GDM1 (cell line): ENCODE measurements around the gene ADGRA3.

Experiments used
- DNase-seq: peaks from one replicate; lab custom pipeline; 2025; lab: John Stamatoyannopoulos, UW

Gene ADGRA3

DNA sequence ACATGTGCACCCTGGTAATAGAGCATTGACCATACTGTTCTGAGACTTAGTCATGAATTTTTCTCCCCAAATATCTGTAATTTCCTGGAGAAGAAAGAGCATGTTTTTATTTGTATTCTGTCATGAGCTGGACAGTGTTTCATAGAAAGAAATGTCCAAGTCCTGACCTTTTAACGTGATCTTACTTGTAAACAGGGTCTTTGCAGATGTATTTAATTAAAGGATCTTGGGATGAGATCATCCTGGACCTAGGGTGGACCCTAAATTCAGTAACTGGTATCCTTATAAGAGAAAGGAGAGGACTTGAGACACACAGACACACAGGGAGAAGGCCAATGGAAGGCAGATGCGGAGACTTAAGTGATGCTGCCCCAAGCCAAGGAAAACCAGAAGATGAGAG is 3.6 kb downstream of the ADGRA3 start:
- no peak for DNase-seq

DNA sequence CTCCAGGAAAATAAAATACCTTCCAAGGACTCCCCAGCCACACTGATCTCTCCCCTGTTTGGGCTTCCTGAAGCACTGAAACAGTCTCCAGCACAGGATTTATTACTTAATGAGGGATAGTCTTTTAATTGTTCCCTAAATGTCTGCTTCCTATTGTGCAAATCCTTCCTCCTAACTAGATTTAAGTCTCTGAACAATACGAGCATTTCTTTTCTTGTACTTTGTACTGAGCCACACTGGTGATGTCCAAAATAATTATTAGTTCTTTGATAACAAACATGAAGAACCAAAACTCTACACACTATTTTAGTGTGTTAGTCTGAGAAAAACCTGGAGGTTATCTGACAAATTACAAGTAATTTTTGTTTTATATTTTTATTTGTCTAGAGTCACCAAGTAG is 5.1 kb downstream of the ADGRA3 start:
- no peak for DNase-seq

DNA sequence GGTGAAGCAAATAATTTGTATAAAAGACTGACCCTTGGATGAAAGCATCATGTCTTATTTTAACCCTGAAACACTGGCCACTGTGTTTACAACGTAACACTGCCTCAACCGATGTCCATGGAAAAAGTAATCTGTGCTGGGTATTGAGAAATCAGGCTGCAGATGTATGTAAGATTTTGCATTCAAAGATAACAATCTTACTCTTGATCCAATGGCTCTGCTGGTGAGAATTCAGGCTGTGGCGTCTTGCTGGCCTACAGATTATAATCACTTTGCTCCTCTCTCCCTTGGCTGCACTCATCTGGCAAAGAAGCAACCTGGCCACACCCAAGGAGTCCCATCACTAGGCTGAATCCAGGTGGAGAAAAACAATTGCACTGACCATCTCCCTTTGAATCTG is 7.5 kb downstream of the ADGRA3 start:
- DNase-seq = no peak

DNA sequence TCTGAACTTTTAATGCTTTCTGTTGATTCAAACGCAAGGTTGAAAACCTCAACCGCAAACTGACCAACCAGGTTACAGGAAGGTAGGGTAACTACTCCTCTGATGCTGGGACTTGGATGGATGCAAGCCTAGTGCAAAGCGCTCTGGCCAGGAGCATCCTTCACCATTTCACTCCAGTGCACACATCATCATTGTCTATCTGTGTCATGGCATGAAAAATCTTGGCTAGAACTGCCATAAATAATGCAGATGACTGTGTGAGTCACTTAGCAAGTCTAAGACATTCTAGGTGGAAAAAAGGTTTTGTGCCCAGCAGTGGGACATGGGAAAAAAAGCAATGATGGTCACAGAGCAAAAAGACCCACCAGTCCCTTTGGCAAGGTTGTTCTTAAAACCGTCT is 10.9 kb downstream of the ADGRA3 start:
- DNase-seq = no peak

DNA sequence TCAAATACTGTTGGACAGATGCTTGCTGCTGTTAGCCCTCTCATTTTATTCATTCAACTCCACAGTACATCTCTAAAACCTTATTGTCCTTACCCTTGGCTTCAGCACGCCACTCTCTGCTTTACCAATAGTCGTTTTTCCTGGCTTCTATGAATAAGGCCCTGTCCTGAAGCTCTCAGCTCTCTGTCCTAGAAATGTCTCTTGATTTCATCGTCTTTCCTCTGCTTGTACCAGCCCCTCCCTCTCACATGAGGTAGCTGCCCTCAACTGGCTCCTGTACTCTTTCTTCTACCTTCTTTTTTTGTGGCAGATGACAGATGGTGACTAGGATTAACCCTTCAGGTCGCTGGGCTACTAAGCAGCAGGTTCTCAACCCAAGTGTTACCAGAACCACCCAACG is 11.4 kb downstream of the ADGRA3 start:
- DNase-seq = no peak

DNA sequence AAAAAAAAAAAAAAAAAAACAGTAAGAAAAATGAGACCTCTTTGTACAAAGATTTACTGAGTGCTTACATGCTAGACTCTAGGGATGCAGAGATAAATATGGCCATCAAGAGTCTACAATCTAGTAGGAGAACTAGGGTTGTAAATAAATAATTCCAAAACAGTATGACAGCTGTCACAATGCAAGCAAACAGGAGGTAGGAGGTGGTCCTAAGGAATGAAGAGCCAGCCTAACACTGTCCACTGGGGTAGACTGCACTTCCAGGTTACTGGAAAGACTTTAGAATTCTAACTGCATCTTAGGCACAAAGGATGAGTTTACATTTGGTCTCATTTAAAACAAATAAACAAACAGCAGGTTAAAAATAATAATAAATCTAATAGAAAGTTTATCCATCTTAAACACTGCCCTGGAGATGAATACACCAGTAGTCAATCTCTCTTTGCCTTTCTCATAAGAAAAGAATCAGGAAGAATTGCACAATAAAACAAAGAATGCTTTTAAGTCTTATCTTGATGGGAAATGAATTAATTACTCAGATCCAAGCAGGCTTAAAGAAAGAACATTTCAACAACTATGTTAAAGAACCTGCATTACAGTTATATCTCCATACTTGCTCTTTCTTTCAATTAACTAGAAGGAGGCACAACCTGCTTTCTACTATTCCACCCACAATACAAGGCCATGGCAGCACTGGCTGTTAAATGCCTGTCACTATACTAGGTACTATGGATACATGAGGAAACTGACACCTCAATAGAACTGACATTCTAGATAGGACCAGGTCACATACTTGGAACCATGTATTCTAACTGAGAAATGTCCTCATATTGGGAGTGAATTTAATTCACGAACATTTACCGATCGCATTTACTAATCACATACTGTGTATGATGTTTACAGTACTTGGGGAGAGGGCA is 12.7 kb downstream of the ADGRA3 start:
- no peak for DNase-seq

DNA sequence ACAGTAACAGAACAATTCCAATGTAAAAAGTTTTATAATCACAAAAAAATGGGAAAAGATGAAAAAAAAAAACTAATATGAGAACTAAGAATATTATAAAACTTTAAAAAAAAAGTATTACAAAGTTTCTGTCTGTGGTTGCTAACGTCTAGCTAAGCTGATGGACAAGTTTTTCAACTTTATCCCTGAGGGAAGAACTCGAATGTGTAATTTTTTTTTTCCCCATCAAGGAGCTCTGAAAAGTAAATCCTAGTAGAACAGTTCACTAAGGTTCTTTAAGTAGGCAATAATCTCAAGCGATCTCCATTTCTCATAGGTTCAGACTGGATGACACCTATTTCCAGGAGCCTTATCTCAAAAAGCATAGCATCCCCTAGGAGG is 14.2 kb downstream of the ADGRA3 start:
- no peak for DNase-seq

DNA sequence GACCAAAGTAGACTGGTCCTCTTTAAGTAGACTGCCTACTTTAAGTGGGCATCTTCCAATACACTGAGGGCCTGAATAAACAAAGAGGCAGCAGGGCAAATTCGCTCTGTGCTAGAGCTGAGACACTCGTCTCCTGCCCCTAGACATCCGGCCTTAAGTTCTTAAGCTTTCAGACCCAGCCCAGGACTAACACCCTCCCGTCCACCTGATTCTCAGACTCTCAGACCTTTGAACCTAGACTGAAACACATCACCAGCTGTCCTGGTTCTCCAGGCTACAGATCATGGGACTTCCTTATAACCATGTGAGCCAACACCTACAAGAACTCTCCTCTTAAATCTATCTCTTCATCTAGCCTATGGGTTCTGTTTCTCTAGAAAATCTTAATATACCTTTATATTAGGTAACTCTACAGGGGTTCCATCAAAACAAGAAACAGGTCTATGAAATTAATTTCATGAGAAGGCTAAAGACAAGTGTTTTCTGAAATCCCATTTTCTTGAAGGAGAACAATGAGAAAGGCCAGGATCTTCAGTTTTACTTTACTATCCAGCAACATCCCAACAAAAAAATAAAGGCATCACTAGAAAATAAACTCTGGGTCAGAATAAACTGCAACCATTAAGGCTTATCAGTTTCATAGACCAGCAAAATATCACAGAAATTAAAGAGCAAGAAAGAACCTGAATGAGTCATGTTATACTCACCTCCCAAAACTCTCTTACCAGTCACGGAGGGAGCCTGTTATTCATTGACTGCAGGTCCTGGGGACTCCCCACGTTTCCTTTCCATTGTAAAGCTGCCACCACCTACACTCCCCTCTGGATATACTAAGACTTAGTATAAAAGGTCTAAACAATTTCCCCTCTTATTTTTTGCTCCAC is 14.8 kb downstream of the ADGRA3 start:
- no peak for DNase-seq

DNA sequence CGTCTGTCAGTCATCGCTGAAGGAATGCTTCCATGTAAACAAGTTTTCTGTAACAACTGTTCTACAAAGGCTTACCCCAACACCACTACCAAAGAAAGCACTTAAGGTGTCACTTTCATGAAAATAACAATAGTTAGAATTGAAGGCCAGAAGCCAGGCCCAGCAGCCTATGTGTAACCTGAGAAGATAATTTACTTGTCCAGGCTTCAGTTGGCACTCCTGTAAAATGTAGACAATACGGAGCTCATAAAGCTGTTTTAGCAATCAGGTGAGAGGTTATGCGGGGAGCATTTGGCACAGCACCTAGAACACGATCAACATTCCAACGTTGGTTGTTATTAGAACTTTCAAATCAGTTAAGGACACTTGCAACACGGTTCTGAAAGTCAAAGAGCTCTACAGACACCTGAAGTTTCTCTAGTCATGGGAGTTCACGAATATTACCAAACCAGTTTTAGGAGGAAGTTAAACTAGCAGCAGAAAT is 15.7 kb downstream of the ADGRA3 start:
- DNase-seq = no peak

DNA sequence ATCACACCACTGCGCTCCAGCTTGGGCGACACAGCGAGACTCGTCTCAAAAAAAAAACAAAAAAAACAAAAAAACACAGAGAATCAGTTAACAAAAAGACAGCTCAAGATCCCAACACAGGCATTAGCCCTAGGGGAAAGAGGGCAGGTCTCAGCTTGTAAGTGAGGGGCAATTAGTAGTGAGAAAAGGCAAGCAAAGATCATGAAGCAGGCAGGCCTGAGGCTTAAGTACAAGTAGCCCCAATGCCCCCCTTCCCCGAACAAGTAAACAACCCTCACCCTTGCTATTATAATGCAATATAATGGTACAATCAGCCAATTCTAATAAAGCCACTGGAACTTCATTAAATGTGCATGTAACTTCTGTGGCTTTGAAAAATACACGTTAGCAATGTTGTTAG is 17.0 kb downstream of the ADGRA3 start:
- no peak for DNase-seq

DNA sequence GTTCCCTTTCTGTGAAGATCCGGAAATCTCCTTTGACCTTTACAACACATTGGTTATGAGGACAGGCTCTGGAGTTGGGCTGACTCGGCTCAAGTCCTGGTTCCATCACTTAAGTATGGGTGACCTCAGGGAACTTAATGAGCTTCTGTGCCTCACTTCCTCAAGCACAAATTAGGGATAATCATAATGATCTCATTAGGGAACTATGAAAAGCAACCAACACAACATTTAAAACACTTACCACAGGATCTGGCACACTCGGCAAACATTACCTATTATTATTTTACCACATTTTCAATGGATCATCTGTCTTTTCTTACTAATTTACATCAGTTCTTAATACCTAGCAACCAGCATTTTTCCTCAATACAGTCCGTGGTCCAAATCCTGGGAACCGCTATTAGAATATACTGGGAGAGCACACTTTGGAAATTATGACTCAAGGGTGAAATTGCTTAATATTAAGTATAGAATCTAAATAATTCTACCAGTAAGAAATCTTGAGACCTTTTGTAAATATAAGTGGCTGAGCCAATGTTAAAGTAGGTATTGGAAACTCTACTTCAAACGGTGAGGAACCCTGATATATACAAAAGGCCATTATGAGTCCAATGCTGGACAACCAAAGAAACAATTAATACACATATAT is 19.6 kb downstream of the ADGRA3 start:
- DNase-seq = no peak

DNA sequence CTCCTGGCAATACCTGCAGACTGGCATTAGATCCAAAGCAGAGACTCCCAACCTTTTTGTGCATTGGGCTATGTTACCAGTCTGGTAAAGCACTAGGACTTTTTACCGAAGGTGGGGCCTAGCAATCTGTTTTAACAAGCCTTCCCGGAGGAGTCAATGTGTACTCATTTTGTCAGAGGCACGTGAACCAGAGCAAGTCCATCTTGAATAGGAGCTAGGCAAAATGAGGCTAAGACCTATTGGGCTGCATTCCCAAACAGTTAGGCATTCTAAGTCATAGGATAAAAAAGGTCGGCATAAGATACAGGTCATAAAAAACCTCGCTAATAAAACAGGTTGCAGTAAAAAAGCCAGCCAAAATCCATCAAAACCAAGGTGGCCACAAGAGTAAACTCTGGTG is 22.3 kb downstream of the ADGRA3 start:
- DNase-seq = no peak

DNA sequence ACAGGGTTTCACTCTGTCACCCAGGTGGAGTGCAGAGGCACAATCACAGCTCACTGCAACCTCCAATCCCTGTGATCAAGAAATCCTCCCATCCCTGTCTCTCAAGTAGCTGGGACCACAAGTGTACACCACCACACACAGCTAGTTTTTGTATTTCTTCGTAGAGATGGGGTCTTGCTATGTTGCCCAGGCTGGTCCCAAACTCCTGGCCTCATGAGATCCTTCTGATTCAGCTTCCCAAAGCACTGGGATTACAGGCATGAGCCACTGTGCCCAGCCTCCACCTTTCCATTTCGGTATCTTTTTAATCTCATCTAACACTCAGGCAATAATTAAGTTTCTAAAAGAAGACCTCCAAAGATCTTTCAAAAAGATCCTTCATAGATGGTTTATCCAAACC is 22.9 kb downstream of the ADGRA3 start:
- no peak for DNase-seq

DNA sequence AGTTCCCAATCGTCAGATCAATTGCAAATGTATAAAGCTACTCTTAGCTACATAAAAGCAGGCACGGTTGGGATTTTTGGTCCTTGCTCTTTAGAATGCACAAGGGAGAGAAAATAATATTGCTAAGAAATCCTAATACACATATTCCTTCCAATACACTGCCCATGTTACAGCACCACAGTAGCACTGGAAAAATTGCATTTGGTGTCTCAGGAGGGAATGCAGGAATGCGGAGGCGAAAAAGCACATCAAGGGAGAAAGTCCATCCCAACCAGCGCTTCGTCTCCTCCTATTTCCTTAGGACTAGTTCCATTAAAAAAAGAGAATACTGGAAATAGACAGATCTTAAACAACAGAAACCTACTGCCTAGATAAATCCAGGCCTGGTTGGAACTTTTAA is 23.9 kb downstream of the ADGRA3 start:
- no peak for DNase-seq

DNA sequence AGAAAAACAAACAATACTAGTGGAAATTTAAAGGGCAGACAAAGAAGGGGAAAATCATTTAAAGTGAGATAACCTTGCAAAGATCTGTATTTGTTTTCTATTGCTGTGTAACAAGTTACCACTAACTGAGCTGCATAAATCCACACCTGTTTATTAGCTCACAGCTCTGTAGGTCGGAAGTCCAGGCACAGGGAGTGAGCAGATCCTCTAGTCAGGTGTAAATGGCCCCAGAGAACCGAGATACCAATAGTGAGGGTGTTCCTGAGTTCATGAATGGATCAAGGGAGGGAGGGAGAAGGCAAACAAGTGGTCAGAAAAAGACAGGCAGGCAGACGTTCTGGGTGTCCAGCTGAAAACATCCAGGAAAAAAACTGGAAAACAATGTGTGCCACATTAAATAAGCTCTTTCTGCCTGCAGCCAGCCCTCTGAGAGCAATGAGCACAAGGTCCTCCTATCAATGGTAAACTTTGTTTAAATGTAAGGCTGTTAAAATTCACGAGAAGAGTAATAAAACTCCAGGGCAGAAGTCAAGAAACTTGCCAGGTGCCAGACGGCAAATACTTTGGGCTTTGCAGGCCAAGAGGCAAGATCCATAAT is 25.0 kb downstream of the ADGRA3 start:
- no peak for DNase-seq

DNA sequence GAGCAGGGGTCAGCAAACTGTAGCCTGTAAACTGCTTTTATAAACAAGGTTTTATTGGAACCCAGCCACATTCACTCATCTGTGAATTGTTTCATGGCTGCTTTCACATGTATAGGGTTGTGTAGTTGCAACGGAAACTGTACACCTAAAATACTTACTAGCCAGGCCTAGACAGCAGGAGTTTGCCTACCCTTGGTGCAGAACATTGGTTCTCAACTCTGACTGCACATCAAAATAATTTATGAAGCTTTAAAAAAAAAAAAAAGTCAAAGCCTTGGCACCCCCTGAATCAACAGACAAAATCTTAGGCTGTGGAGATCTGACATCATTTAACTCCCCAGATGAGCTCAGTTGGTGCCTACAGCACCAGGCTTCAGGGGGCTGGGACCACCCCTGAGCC is 27.8 kb downstream of the ADGRA3 start:
- DNase-seq = no peak

DNA sequence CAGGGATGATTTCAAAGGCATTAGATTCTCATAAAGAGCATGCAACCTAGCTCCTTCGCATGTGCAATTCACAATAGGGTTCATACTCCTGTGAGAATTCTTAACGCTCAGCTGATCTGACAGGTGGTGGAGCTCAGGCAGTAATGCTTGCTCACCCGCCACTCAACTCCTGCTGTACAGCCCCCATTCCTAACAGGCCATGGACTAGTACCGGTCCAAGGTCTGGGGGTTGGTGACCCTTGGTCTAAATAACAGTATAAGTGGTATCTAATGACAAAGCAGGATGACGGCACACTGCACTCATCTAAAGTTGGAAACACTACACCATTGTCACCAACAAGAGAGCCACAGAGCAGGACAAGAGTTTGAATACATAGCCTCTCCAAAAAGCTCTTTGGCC is 28.5 kb downstream of the ADGRA3 start:
- no peak for DNase-seq

DNA sequence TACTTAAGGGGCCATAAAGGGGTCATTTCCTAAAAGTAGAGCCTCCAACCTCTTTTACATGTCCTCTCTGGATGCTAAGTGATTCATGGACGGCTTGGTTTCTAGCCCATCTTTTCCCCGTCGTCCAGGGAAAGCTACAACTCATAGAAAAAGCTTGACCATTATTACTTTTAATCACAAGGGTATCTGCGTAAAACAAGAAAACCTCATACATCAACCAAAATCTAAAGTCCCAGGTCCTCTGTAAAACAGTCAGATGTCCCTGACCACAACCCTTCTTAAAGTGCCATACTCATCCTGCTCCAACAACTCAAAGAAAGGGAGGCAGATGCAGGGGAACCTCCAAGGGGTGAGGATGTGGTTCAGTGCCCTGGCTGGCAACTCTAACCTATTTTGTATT is 29.6 kb downstream of the ADGRA3 start:
- DNase-seq = no peak

DNA sequence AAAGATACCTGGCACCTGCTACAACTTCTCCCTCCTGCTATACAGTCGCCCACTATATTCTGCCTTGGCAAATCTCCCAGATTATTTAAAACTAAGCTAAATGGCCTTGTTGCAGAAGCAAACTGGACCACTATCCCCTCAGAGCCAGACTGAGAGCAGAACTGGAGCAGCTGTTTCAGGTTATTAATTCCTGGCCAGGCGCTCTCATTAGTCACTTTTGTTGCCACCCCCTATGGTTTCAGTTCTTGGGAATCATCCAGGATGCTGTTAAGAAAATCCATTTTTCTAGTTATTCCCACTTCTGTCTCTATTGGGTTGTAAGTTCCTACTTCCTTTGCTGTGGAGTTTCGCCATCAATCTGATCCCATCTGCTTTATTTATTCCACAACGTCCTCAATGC is 30.1 kb downstream of the ADGRA3 start:
- no peak for DNase-seq

DNA sequence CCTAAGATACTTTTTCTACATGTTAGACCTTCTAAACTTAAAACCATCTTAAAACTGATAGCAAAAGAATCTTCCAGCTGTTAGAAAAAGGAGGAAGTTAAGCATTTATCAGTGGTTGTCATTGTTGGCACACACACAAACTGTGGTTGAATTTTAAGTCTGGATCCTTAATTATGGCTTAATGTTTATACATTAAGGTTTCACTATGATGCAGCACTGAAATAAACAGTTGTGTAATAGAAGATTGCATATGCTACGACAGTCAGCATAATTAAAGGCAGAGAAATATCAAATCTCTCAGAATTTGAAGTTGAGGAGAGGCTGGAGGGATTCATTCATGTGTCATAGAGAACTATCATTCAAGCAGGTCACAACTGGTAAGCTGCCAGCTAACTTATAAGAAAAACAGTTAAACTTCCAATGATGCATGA is 32.3 kb downstream of the ADGRA3 start:
- DNase-seq = peak; percentile 2

DNA sequence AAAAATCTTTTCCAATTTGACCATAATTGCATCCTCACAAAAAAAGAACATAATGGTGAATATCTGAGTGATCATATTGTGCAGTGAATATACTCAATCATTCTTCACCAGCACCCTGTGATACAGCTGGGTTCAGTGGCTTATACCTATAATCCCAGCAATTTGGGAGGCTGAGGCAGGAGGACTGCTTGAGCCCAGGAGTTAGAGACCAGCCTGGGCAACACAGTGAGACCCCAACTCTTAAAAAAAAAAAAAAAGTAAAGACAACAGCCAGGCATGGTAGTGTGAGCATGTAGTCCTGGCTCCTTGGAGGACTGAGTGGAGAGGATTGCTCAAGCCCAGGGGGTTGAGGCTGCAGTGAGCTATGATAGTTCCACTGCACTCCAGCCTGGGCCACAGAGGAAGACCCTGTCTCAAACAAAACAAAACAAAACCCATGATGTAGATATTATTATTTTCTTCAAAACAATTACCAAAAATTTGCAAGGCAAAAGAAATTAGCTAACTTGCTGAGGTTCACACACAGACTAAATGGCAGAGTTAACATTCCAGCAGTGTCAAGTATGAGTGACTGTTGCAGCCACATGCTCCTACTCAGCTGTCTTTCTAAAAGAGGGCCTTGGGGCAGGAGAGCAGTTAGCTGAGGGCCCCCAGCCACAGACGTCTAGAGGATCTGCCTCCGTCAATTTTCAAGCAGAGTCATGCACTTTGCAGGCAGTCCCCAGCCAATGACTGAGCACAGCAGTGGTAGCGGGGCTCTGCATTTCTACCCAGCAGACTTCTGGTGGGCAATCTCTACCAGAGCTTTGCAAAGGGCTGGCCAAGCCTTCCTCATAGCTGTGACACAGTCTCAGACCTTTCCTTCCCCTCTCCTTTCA is 33.4 kb downstream of the ADGRA3 start:
- no peak for DNase-seq
